ENCODE results near the gene DRG1. TPM values are rescaled to one million over a fixed set of nuclear protein-coding genes. Genes with fewer than 3 reads are reported as not detected.

The DRG1 gene, protein sequence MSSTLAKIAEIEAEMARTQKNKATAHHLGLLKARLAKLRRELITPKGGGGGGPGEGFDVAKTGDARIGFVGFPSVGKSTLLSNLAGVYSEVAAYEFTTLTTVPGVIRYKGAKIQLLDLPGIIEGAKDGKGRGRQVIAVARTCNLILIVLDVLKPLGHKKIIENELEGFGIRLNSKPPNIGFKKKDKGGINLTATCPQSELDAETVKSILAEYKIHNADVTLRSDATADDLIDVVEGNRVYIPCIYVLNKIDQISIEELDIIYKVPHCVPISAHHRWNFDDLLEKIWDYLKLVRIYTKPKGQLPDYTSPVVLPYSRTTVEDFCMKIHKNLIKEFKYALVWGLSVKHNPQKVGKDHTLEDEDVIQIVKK
- 10 to 100 TPM in 4 of 5 donors, 1 to 10 TPM in 1; 9.4 to 62.2 (median 35.0) TPM for total RNA-seq
- 10 to 100 TPM; 43.9 to 51.2 (median 46.2) TPM for polyA plus RNA-seq
- long read RNA-seq, donor 1, transcript DRG1-201 (9 exons, 1,746 nt) = major isoform, 7 of 7 reads
- long read RNA-seq, donor 1, partial matches to known transcripts = 0 of 7 reads
- long read RNA-seq, donor 1, other reads (novel, unspliced or antisense) = 0 of 7 reads
- long read RNA-seq, donor 2, transcript DRG1-201 (9 exons, 1,746 nt) = major isoform, 6 of 6 reads
- long read RNA-seq, donor 2, partial matches to known transcripts = 0 of 6 reads
- long read RNA-seq, donor 2, other reads (novel, unspliced or antisense) = 0 of 6 reads
- long read RNA-seq, donor 3, transcript DRG1-201 (9 exons, 1,746 nt) = major isoform, 7 of 8 reads
- long read RNA-seq, donor 3, partial matches to known transcripts = 0 of 8 reads
- long read RNA-seq, donor 3, other reads (novel, unspliced or antisense) = 0 of 8 reads
- long read RNA-seq, donor 4, partial matches to known transcripts = 0 of 4 reads
- long read RNA-seq, donor 4, other reads (novel, unspliced or antisense) = 0 of 4 reads
- long read RNA-seq, donor 5, transcript DRG1-201 (9 exons, 1,746 nt) = major isoform, 11 of 11 reads
- long read RNA-seq, donor 5, partial matches to known transcripts = 0 of 11 reads
- long read RNA-seq, donor 5, other reads (novel, unspliced or antisense) = 0 of 11 reads
- long read RNA-seq, donor 6, transcript DRG1-201 (9 exons, 1,746 nt) = major isoform, 23 of 46 reads
- long read RNA-seq, donor 6, partial matches to known transcripts = 22 of 46 reads
- long read RNA-seq, donor 6, other reads (novel, unspliced or antisense) = 0 of 46 reads
- long read RNA-seq, donor 7, transcript DRG1-201 (9 exons, 1,746 nt) = major isoform, 15 of 16 reads
- long read RNA-seq, donor 7, partial matches to known transcripts = 0 of 16 reads
- long read RNA-seq, donor 7, other reads (novel, unspliced or antisense) = 0 of 16 reads
- long read RNA-seq, donor 8, transcript DRG1-201 (9 exons, 1,746 nt) = major isoform, 11 of 12 reads
- long read RNA-seq, donor 8, partial matches to known transcripts = 0 of 12 reads
- long read RNA-seq, donor 8, other reads (novel, unspliced or antisense) = 0 of 12 reads
- long read RNA-seq, donor 9, transcript DRG1-201 (9 exons, 1,746 nt) = major isoform, 15 of 32 reads
- long read RNA-seq, donor 9, partial matches to known transcripts = 16 of 32 reads
- long read RNA-seq, donor 9, other reads (novel, unspliced or antisense) = 0 of 32 reads
- long read RNA-seq, donor 10, transcript DRG1-201 (9 exons, 1,746 nt) = major isoform, 12 of 12 reads
- long read RNA-seq, donor 10, partial matches to known transcripts = 0 of 12 reads
- long read RNA-seq, donor 10, other reads (novel, unspliced or antisense) = 0 of 12 reads

DNA sequence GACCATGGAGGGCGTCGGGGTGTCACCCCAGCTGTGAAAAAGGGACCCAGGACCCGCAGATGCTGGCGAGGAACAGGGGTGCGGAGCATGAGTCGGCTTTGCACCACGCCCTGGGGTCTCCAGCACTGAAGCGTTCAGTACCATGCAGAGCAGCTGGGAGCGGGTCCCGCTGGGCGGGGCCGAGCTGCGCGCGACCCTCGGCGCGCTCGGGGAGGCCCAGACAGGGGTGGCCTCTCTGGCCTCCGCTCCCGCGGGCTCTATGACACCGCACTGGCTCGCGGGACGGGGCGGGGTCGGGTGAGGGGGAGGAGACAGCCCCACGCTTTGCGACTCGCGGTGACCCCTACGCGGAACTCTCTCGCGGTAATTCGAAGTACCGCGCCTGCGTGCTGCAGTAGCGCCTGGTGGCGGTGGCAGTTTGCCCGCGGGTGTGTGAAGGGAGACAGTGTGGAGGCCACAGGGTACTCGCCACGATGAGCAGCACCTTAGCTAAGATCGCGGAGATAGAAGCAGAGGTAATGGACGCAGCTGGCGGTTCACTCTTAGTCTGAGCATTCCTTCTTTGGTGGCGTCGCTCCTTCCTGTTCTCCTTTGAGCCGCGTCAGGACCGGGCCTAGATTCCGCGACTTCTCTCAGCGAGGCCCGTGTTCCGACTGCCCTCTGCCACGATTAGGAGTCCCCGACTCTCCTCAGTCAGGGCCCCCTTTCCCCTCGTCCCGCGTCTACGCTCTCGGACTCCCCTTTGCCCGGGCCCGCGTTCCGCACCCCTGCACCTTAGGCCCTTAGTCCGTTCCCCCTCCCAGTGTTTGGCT is at the start of gene DRG1:
Gene DRG1, plus strand, starts transcription at position 394 of the 812 bp plus-strand sequence. Its CDS starts 80 bp downstream, at position 474.
- no peaks in the 10 kb centered on the region for H3K9me3 ChIP-seq
- WGBS, 5 donors = 0 to 1% (median 0%) methylated on average over 49 to 72 of the region's 72 CpGs
- peaks cover 14 to 46% (median 28%) of the 10 kb centered on the region in 4 donors for H3K4me1 ChIP-seq
- TF ChIP-seq POLR2A (IDR thresholded peaks at IDR 0.05) (peak in 2 of 4 donors; percentile 55 to 94), EP300 (IDR thresholded peaks at IDR 0.05) (no peak), POLR2AphosphoS5 (IDR thresholded peaks at IDR 0.05) (peak; percentile 88 to 99 (median 93))
- TF ChIP-seq, protein P1, sequence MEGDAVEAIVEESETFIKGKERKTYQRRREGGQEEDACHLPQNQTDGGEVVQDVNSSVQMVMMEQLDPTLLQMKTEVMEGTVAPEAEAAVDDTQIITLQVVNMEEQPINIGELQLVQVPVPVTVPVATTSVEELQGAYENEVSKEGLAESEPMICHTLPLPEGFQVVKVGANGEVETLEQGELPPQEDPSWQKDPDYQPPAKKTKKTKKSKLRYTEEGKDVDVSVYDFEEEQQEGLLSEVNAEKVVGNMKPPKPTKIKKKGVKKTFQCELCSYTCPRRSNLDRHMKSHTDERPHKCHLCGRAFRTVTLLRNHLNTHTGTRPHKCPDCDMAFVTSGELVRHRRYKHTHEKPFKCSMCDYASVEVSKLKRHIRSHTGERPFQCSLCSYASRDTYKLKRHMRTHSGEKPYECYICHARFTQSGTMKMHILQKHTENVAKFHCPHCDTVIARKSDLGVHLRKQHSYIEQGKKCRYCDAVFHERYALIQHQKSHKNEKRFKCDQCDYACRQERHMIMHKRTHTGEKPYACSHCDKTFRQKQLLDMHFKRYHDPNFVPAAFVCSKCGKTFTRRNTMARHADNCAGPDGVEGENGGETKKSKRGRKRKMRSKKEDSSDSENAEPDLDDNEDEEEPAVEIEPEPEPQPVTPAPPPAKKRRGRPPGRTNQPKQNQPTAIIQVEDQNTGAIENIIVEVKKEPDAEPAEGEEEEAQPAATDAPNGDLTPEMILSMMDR (IDR thresholded peaks at IDR 0.05) = peak in 1 of 7 experiments; percentile 21
- peak within 1 kb of the TSS; percentile 73 to 86 (median 78) for H3K4me3 ChIP-seq
- H3K27ac ChIP-seq = peak within 1 kb of the TSS; percentile 81 to 91 (median 88)
- peak; percentile 98 to 99 for DNase-seq
- H3K36me3 ChIP-seq = peaks cover 21 to 33% (median 27%) of the 10 kb centered on the region in 4 donors
- intact Hi-C loops (cut with DNase I; ENCODE audit: low total_unique reads) = loop anchor here (5.0 kb wide), 1 partner anchor 47 kb away; no protein-coding TSS in a partner anchor
- no peaks in the 10 kb centered on the region for H3K27me3 ChIP-seq

DNA sequence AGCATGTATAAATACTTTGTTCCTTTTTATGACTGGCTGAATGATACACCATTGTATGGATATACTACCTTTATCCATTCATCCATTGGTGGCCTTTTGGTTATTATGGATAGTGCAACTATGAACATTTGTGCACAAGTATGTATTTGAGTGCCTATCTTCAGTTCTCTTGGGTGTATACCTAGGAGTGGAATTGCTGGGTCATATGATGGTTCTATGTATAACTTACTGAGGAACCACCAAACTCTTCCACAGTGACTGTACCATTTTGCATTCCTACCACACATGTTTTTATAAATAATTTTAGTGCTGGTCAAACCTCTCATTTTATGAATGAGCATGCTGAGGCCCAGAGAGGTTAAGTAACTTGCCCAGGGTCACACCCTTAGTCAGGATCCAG is 49.4 kb upstream of the DRG1 start:
- intact Hi-C loops (cut with DNase I; ENCODE audit: low total_unique reads) = loop anchor here (5.0 kb wide), 1 partner anchor 47 kb away; the partner anchor contains the start of gene DRG1
- H3K27ac ChIP-seq = no peak overlapping the region

DNA sequence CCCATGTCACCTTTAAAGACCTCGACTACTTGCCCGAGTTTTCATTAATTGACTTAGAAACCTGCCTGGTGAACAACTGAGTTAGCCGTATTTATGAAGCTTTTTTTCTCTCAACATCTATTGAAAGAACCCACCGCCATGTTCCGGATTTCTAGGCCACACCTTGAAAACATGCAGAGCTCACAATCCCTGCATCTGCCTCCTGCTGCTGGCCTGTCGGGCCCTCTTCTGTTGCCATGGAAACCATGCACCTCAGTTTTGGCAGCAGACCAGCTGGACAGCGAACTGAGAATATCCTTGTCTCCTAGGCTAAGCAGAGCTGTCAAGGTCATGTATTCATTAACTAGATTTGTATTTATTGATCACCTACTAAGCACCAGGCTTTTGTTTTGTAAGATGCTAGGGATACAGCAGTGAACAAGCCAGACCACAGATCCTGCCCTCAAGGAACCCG is 49.0 kb upstream of the DRG1 start:
- Histone ChIP-seq H3K36me3 (no peaks in the 10 kb centered on the region), H3K9me3 (no peaks in the 10 kb centered on the region), H3K27ac (no peak overlapping the region), H3K4me1 (peaks cover 8 to 21% (median 18%) of the 10 kb centered on the region in 4 donors), H3K27me3 (peaks cover 0 to 24% (median 0%) of the 10 kb centered on the region in 3 donors), H3K4me3 (no peak overlapping the region)
- DNase-seq = peak; percentile 43 to 81
- WGBS, 5 donors = 37 to 49% (median 42%) methylated on average over 8 of the region's 8 CpGs
- intact Hi-C loops (cut with DNase I; ENCODE audit: low total_unique reads) = loop anchor here (5.0 kb wide), 1 partner anchor 47 kb away; the partner anchor contains the start of gene DRG1
- TF ChIP-seq POLR2A (IDR thresholded peaks at IDR 0.05) = no peak
- TF ChIP-seq POLR2AphosphoS5 (IDR thresholded peaks at IDR 0.05) = no peak
- TF ChIP-seq, protein P1 (IDR thresholded peaks at IDR 0.05) = no peak
- TF ChIP-seq EP300 (IDR thresholded peaks at IDR 0.05) = no peak

More for the DNA sequence above, 49.4 kb upstream of the DRG1 start:
- Histone ChIP-seq H3K4me1 (peaks cover 13 to 26% (median 23%) of the 10 kb centered on the region in 4 donors), H3K4me3 (no peak overlapping the region), H3K27me3 (peaks cover 0 to 19% (median 0%) of the 10 kb centered on the region in 3 donors), H3K36me3 (no peaks in the 10 kb centered on the region), H3K9me3 (no peaks in the 10 kb centered on the region)
- DNase-seq = no peak
- TF ChIP-seq EP300 (IDR thresholded peaks at IDR 0.05) (no peak), POLR2AphosphoS5 (IDR thresholded peaks at IDR 0.05) (no peak), POLR2A (IDR thresholded peaks at IDR 0.05) (no peak)
- TF ChIP-seq, protein P1 (IDR thresholded peaks at IDR 0.05) = no peak
